CD4-positive, alpha-beta T cell treated with Interleukin-15 for 1 hour (primary cell): ENCODE results near the gene RCOR1.
"Not testable (repeated sequence)": the region's sequence is repeated elsewhere in the genome, so short reads cannot be mapped to it uniquely, and the experiment has no call there.

Experiments used
- DNase-seq: peaks from one replicate; pipeline ENCODE4 v3.0.0-alpha.2; 2020

Gene RCOR1

DNA sequence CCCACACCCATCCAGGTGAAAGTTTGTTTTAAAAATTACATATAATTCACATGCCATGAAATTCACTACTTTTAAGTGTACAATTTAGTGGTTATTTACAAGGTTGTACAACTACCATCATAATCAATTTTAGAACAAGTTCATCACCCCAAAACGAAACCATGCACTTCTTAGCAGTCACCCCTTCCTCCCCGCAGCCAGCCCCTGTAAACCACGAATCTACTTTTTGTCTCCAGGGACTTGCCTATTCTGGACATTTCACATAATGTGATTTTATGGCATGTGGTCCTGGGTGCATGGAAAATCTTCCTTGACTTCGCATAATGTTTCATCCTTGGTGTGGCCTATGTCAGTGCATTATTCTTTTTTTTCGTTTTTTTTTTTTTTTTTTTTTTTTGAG lies 165.6 kb downstream of the RCOR1 start:
- no peak for DNase-seq

- DNase-seq = no peak
Measured at GRCh38 chr14:102759456-102760187, 167.2 kb downstream of the RCOR1 start.

DNA sequence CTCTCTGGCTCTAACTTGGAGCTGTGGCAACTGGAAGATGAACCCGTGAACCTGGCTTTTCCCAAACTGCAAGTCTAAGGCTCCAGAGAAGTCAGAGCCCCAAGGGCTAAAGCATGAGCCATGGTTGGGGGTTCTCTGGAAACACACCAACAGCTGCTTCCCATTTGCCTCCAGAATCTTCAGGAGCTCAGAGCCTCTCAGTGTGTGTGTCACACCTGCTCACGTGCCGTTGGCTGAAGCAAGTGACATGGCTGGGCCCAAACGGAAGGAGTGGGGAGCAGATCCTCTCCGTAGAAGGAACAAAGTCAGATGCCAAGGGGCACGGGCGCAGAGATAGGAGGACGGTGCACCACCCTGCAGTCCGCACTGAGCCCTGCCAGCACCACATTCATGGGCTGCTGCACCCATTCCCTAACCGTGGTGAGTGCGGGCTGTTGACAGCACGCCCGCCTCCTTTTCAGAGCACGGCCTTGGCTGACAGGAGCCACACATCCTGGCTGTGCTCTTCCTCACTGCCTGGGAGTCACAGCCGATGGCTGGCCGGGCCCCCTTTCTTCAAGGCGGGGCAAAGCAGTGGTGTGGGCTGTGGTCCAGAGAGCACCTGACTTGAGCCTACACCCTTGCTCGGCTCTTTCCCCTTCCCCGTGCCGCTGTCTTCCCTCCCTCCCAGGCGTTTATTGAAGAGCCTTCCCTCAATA lies 168.2 kb downstream of the RCOR1 start:
- DNase-seq = no peak

DNA sequence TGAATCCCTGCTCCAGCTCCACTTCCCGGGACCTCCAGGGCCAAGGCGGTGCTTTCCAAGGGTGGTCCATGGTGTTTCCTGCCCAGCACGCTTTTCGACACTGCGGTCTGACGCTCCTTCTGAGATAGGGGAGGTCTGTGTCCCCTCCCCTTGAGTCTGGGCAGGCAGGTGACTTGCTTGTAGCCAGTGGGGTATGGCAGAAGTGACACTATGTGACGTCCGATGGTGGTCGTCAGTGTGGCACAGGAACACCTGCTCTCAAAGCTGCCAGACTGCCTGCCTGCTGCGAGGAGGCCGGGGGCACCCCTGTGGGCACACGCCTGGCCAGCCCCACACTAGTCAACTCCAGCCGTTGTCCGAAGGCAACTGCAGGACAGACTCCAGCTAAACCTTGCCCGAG lies 168.8 kb downstream of the RCOR1 start:
- no peak for DNase-seq

GRCh38 chr14:102764220-102764671 lies 171.8 kb downstream of the RCOR1 start:
- DNase-seq = no peak

DNA sequence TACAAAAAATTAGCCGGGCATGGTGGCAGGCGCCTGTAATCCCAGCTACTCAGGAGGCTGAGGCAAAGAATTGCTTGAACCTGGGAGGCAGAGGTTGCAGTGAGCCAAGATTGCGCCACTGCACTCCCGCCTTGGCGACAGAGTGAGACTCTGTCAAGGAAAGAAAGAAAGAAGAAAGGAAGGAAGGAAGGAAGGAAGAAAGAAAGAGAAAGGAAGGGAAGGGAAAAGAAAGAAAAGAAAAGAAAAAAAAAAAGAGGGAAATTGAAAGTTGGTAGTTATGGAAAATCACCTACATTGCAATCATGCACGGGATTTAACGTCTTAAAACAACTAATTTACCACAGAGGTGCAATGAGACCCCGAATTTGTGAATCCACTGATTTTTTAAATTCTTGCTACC lies 173.3 kb downstream of the RCOR1 start:
- not testable (repeated sequence) for DNase-seq

DNA sequence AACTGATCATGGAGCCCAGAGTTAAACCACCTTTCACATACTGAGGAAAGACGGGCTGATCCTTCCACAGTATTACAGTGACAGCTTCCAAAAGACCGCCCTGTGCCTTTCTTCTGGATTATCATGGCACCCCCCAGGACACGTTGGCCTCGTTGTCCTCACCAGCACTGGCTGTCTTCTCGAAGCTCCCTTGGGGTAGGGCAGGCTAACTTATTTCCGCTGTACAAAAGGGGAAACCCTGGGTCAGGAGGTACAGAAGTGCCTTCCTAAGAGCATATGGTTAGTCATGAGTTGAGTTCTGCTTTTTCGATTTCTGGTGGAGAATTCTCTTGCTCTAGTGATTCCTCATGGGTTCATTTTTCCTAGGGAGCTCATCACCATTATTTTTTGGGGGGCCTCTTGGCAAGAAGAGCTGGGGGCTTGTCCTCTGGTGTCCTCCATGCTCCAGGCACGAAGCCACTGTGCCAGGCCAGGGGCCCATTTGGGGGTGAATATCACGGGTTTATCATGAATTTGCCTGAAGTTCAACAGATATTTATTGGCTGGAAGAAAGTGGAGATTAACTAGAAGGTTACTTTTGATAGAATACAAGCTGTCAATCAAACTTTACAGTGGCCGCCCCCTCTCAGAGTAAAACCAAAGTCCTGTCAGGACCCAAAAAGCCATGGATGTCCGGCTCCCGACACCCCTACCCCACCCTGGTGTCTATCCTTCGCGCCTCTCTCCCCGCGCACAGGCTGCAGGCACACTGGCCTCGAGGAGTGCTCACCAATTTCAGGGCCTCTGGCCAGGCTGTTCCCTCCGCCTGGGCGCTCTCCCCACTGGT lies 176.0 kb downstream of the RCOR1 start:
- peak; percentile 78 for DNase-seq

DNA sequence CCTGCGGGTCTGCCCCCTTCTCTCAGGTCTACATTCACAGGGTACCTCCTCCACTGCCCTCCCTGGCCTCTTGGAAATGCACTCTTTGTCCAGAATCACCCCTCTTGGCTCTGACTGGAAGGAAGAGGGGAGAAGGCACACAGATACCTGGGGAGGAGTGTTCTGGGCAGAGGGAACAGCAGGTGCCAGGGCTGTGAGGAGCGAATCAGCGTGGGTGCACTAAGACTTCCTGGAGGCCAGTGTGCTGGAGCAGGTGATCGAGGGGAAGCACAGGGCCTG lies 176.5 kb downstream of the RCOR1 start:
- no peak for DNase-seq

DNA sequence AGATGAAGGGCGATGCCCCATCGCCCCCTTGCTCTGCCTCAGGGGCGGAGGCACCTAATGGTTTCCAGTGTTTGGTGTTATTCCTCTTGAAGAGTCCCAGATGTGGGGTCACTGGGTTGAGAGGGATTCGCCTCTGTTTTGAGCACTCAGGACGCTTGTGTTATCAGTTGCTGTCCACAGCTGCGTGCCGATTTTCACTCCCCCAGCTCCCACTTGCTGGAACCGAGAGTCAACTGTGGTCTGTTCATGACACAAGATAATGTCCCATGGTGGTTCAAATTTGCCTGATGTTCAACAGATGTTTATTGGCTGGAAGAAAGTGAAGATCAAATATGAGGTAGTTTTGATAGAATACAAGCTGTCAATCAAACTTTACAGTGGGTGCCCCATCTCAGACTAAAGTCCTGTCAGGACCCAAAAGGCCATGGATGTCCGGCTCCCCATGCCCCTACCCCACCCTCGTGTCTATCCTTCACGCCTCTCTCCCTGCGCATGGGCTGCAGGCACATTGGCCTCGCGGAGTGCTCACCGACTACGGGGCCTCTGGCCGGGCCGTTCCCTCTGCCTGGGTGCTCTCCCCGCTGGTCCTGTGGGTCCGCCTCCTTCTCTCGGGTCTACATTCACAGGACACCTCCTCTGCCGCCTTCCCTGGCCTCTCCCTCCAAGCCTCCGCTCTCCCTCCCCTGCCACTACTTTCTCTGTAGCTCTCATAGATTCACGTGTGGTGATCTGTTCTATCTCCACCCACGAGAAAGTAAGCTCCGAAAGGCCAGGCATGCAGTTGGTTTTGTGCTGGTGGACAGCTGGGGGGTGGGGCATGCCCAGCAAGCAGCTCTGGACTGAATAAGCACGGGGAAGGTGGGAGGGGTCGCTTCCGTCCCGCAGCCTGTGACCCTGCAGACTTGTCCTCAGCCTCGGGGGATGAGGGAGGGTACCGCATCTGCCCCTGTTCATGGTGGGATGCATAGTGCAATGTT lies 178.0 kb downstream of the RCOR1 start:
- no peak for DNase-seq

DNA sequence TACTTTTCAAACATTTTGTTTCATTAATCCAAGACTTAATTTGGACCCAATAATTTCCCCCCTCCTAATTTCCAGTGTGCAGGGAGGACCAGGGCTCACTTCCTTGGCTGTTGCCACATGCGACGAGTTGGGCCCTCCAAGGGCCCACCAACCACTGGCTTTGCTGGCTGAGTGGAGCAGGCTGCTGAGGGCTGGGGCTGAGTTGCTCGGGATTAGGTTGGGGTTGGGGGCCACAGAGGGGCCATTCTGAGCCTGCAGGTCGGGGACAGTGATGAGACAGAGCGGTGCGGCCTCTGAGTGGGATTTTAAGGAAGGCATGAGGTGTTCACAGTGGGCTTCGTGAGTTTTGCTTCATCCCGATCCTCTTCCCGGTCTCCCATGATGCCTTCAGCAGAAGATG lies 178.7 kb downstream of the RCOR1 start:
- no peak for DNase-seq

- DNase-seq = no peak
Measured at GRCh38 chr14:102772781-102773570, 180.5 kb downstream of the RCOR1 start.

DNA sequence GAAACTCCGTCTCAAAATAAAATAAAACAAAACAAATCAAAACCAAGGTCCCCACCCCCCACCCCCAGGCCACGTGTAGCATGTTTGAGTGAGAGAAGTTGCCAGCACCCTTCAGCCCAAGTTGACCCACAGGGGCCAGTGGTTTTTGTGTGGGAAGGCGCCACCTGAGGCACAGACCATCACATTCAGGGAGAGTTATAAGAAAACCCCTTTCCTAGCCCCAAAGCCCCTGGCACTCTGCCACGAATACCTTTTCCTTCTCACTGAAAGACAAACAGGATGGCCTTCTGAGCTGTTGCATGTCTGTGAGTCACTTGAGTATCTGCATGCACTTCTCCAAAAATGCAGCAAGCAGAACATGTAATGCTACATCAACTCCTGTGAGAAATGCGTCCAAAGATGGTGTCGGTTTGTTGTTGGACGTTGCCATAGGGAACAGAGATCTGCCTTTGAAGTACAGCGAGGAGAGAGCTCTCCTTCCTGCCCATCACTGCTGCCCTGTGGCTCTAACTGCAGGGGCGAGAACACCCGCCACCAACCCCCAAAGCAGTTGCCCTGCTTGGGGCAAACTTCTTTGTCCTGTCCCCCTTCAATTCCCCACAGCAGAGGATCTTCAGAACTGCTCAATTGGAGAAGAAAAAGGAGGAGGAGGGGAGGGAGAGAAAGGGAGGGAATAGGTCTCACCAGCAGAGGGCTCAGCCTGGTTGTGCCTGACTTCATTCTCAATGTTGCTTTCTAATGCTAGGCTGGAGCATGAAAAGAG lies 182.1 kb downstream of the RCOR1 start:
- DNase-seq = peak; percentile 80

- DNase-seq = peak; percentile 33
Measured at GRCh38 chr14:102775855-102776760, 183.7 kb downstream of the RCOR1 start.

DNA sequence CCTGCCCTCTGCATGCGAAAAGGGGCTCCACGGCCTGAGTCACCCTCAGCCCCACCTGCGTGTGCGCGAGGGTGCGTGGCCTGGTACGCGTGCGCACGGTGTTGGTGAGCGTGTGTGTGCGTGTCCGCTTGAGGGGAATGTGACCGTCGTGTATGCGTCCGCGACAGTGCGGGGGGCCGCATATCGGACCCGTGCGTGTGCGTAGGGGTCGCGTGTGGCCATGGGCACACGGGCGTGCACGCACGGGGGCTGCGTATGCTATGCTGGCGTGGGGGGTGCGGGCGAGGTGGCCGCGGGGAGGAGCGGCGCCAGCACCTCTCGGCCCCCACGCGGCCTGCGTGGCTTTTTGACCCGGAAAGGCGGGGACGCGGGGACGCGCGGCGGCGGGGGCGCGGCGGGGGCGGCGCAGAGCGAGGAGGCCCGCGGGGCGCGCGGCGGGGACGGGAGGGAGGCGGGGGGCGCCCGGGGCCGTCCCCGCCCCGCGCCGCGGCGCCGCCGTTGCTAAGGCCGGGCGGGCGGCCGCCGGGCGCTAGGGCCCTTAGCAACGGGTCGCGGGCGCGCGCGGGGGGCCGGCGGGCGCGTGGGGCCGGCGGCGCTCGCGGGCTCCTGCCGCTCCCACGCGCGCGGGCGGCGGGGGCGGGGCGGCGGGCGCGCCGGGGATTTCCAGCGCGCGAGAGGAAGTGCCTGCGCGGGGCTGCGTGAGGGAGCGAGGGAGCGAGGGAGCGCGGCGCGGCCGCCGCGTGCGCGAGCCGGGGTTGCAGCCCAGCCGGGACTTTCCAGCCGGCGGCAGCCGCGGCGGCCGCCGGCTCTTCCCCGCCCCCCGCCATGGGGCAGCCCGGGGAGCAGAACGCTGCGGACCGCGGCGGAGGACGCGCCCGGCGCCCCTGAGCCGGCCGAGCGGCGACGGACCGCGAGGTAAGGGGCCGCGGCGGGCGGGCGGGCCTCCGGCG lies 184.6 kb downstream of the RCOR1 start, which contains the start of gene TRAF3:
TSS of gene TRAF3 (plus strand) at position 689 of the 950 bp plus-strand sequence. CDS start 92,753 bp downstream, outside the sequence.
- DNase-seq = peak; percentile 92

GRCh38 chr14:102777711-102778337 lies 185.4 kb downstream of the RCOR1 start:
- DNase-seq = no peak

DNA sequence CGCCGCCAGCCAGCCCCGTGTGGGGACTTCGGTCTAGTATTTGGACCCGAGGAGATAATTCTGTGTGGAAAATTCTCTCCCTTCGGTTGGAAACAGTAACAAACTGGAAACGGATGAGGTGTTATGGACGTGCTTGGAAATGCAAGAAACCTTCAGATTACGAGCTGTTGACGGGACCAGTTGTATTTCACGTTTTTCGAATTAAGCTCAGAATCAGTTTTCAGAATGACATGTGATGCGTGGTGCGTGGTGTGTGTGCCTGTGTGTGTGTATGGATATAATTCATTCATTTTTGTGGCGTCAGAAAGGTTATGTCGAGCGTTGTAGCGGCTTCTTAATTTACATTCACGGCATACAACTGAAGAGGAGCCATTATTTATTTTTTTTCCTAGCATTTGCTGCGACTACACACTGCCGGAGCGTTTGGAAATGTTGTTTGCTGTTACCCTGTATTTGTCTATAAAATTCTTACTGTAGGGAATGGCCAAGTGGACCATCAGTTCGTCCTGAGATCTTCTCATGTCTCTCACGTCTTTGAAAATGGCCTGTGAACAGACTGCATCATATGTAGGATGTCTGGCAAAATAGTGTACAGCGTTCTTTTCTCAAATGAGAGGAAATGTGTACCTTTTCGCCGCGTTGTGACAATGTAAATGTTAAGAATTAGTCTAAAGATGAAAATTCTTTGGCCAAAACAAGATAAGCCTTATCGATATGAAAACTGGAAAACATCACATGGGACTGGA lies 186.1 kb downstream of the RCOR1 start:
- no peak for DNase-seq

DNA sequence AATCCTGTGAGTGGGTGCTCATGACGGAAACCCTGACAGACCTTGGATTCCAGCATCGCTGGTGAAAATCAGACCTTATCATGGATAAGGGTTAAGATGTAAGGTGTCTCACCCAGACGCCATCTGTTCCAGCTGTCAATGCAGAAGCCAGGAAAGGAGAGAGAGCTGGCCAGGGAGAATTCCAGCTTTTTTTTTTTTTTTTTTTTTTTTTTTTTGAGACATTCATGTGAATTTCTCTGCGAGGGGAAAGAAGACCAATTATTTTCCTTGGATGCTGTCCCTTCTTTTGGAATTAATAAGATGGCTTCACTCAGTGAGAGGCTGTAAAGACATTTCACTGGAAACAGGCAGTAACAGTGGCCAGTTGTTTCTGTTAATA lies 186.6 kb downstream of the RCOR1 start:
- no peak for DNase-seq
